M059J (cell line): ENCODE measurements around the gene DYNC2H1. TPM values are rescaled to one million over a fixed set of nuclear protein-coding genes. Genes with fewer than 3 reads are reported as not detected.

Experiments
- DNase-seq: peaks from one replicate; pipeline ENCODE4 v3.0.0-alpha.2; 2012; ENCODE audit warnings: low read depth
- total RNA-seq: library from RNA; depleted of rRNA; stranded (reverse); fragments of >200 nt; shearing (Covaris generic); gene quantifications from 2 replicates; pipeline ENCODE4 v1.2.3, GENCODE V29; 2014; rRNA removed

The DYNC2H1 gene, protein sequence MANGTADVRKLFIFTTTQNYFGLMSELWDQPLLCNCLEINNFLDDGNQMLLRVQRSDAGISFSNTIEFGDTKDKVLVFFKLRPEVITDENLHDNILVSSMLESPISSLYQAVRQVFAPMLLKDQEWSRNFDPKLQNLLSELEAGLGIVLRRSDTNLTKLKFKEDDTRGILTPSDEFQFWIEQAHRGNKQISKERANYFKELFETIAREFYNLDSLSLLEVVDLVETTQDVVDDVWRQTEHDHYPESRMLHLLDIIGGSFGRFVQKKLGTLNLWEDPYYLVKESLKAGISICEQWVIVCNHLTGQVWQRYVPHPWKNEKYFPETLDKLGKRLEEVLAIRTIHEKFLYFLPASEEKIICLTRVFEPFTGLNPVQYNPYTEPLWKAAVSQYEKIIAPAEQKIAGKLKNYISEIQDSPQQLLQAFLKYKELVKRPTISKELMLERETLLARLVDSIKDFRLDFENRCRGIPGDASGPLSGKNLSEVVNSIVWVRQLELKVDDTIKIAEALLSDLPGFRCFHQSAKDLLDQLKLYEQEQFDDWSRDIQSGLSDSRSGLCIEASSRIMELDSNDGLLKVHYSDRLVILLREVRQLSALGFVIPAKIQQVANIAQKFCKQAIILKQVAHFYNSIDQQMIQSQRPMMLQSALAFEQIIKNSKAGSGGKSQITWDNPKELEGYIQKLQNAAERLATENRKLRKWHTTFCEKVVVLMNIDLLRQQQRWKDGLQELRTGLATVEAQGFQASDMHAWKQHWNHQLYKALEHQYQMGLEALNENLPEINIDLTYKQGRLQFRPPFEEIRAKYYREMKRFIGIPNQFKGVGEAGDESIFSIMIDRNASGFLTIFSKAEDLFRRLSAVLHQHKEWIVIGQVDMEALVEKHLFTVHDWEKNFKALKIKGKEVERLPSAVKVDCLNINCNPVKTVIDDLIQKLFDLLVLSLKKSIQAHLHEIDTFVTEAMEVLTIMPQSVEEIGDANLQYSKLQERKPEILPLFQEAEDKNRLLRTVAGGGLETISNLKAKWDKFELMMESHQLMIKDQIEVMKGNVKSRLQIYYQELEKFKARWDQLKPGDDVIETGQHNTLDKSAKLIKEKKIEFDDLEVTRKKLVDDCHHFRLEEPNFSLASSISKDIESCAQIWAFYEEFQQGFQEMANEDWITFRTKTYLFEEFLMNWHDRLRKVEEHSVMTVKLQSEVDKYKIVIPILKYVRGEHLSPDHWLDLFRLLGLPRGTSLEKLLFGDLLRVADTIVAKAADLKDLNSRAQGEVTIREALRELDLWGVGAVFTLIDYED (N-terminal part only)
- total RNA-seq, result 7.3 and 9.3 TPM in 2 replicates

DNA sequence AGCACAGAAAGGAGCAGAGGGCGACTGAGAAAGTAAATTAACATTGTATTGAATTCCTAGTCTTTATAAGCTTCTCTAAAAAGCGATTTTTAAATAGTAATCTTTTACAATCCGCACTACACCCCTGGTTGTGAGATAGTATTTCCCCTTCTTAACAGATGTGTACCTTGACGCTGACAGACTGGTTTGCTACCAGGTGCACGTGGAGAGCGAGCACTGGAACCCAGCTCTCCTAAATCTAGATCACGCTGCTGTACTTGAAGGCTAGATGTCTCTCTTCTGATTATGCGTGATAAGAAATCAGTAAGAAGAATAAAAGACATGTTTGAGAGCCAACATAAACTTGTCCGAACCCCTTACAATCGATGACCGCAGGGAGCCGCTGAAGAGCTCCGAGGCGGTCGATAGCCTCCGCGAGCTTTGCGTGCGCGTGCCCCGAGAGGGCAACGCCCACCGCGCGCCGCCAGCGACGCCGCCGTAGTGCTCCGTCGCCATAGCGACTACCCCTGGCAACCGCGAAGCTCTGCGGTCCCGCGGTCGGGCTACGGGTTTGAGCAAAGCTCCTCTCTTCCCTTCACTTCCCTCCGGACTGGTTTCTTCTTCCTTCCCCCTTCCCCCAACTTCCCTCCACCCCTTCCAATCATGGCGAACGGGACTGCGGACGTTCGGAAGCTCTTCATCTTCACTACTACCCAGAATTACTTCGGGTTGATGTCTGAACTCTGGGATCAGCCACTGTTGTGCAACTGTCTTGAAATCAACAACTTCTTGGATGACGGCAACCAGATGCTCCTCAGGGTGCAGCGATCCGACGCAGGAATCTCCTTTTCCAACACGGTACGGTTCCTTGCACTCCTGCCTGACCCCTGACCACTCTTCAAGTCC is at the start of gene DYNC2H1:
DYNC2H1 (plus strand) TSS at position 494 of the 885 bp plus-strand sequence; CDS start at position 643, 149 bp downstream.
- peak; percentile 92 for DNase-seq

DNA sequence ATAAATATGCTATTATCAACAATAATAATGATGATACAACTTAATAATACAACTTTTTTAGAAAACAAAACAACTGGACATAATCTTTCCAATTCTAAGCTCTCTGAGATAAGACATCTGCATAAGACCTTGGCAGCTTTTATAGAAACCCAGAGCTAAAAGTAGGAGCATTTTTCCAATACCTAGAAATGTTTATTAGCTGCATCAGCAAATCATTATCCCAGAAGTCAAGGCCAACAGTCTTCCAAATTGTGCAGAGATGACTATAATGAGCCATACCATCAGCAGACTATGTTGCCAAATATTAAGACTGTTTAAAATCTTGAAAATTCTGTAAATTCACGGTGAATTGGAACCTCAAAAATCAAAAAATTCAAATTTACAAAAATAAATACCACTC is 47.6 kb upstream of the DYNC2H1 start:
- DNase-seq, result no peak

DNA sequence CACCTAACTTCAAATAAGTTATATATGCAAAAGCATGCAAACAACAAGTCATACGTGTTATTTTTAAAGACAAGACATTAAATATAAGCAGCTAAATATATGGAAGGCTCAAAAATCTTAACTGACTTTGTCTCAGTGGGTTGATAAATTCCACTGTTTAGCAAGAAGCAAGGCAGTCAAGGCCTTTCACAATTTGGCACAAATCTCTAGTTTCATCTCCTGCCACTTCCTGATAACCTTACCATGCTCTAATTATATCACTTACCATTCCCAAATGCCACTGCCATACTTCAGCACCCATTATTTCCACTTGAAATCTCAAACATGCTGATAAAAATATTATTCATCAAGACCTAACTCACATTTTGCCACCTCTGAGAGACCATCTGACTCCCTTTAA is 42.1 kb upstream of the DYNC2H1 start:
- DNase-seq, result no peak

DNA sequence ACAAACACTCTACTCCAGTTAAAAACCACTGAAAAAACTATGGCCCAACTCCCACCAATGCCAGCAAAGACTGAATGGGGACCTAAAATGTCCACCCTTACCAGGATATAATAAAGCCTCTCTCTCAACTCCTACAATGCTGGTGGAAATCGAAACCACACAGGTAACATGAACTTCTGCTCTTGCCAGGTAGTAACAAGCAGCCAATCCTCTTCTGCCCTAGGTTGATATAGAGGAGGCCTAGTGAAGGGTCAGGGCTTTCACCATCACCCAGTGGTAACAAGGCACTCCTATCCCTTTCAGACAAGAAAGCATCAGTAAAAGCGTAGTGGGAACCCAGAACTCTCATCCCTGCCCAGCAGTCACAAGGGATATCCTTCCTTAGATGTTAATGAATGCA is 39.9 kb upstream of the DYNC2H1 start:
- no peak for DNase-seq

DNA sequence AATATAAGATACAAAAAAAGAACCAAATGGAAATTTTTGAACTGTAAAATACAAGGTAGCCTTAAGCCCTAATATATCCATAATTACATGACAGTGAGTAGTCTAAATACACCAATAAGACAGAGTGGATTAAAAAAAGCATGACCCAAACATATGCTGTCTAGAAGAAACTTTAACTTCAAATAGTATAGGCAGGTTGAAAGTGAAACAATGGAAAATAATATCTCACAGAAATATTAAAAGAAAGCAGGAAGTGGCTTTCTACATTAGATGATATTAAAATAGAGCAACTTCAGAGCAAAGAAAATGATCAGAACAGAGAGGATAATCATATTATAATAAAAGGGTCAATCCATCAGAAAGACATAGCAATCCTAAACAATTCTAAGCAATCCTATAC is 39.1 kb upstream of the DYNC2H1 start:
- DNase-seq, result no peak

DNA sequence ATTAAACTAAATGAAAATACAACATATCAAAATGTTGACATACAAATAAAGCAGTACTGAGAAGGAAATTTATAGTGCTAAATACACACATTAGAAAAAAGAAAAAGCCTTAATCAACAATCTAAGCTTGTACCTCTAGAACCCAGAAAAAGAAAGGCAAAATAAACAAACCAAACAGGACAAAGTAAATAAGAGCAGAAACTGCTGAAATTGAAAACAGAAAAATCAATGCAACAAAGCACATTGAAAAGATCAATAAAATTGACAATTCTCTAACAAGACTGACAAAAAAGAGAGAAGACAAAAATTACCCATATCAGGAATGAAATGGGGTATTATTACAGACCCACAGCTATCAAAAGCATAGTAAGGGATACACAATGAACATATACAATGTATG is 38.2 kb upstream of the DYNC2H1 start:
- DNase-seq, result no peak

DNA sequence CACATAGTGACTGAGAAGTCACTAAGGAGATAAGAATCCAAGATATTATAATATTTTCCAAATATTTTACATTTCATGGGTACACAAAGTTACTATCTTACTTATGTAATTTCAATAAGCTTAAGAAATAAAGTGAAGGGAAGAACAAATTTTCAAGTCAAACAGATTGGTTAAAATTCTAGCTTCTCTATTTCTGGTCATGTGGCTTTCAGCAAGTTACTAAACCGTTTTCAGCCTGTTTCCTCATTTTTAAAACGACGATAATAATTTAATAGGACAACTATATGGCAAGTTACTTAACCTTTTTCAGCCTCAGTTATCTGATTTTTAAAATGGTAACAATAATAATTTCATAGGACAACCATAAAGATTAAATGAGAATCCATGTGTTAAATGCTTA is 32.9 kb upstream of the DYNC2H1 start:
- no peak for DNase-seq

DNA sequence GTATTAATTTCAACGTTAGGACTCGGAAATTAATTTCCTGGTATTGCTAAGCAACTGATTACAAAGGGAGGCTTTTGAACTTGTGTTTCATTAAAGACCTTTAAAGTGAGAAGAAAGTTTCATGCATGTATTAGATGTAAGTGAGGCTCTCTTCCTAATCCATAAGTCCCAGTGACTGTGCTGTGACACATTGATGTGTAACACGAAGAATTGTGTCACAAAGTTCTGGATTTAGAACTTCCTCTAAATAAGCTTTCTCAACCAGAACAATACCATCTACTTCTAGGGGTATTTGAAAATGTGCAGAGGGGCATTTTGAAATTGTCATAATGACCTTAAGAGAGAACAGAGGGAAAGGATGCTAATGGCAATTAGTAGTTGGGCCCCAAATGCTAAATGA is 31.7 kb upstream of the DYNC2H1 start:
- DNase-seq, result no peak

DNA sequence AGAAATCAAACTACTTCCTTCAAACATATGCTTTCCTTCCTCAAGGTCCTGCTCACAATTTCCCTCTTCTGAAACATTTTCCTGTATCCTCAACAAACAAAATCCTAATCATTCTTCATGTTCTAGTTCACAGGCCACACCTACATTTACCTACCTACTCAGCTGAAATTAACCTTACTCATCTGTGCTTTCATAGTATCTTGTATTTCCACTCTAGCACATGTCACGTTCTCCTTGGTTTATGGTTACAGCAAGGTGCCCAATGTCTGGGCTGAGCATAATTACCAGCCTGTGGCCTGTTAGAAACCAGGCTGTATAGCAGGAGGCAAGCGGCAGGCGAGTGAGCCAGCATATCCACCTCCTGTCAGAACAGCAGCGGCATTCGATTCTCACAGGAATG is 30.5 kb upstream of the DYNC2H1 start:
- DNase-seq, result no peak

DNA sequence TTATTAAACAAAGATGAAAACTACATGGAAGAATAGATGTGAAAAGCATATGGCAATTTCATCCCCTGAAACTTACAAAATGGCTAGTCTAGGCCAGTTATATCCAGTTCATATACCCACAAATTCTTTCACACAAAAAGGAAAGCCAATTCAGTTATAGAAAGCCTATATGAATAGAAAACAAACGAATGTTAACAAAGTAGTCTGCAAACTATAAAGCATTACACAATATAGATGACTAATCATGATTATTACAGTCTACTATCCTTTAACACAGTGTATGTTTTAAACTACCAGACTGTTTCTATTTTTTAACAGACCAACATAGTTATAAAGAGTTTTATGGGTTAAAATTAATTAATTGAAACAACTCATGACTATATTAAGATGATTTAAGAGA is 29.4 kb upstream of the DYNC2H1 start:
- no peak for DNase-seq

DNA sequence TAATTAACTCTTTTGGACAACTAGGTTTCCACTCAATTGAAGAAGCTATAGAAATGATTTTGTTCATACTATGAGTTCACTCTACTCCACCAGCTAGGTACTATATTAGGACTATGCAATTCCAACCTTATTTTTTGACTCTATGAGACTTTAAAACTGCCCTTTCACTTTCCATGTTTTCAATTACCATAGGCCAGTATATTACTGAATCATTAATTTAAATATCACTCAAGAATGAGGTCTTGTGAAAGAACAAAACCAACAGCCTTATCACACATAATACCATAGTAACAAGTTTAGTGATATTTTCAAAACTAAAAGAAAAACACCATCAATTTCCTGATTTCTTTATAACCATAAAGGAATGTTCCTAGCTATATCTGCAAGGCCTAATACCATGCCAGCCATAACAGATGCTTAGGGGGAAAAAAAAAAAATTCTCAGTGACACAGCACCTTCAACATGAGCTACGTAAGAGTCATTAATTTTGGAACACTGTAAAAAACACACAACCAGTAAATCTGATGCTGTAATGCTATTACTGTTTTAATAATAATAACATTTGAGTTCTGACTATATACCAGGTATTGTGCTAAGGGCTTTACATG is 23.4 kb upstream of the DYNC2H1 start:
- DNase-seq, result no peak

DNA sequence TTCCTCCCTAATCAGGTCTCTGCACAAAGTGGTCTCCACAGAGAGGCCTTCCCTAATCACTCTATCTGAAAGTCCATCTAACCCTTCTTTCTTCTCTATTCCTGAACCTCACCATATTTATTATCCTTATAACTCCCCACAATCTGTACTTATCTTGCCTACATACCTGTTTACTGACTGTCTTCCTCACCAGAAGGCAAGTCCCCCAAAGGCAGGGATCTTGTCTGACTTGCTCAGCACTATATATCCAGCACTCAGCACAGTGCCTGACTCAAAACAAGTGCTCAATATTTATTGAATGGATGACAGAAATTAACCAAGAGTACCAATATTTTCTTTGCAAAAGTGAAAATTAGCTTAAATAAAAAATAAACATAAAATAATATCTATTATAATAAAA is 22.8 kb upstream of the DYNC2H1 start:
- no peak for DNase-seq

DNA sequence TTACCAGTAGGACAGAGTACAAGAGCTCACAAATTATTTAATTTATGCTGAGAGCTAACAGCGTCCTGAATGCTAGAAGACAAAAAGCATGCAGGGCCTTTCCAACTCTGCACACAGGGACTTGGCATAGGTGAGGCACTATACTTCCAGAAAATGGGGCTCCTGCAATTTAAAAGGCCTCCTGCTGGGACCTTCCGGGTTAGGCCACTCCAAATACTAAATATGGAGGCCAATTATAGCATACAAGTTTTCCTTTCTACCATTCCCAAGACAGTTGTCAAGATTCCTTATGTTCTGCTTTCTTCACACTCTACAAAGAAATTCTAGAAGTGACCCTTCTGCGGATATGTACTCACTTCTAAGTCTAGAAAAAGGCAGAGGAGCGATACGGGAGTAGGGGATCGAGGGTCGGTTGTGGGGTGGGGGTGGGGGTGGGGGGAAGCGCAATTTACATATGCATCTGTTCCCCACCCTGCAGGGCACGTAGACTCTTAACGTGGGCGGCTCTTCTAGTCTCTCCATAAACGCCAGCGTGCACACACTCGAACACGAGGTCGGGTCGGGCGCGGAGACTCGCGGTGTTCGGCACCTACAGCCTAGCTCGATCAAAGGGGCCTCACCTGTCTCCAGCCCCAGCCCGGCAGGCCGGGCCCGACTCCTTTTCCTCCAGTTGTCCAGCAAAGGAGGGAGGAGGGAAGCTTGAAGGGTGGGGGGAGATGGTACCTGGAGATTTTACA is 18.0 kb upstream of the DYNC2H1 start:
- peak; percentile 45 for DNase-seq

DNA sequence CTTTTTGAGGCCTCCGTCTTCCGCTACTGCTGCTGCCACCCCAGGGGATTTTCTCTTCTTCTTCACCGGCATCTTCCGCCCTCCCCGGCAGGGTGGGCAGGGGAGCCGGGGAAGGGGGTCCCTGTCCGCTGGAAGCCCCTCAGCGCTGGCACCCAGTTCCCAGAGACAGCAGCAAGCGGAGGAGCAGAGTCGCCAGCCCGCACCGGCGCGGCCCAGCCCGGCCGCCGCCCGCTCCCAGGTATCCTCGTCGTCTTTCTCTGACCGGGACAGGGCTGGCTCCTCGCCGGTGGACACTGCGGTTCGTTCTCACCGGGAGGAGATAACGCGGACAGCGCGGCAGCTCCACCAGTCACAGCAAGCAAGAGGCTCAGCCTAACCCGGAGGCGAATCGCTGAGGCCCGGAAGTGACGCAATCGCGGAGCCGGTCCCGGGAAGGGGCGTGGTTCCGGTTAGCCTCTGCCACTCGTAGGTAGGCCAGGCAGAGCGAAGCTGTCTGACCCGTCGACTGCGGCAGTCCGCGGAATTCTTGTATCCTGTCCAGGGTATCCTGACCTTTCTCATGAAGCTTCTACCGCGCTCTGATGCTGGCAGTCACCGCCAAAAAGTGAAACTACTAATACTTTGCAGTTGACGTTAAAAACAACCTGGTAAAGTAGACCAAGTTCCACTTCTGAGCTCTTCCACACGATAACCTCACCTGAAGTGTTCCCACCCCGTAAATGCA is 17.3 kb upstream of the DYNC2H1 start, which contains the start of gene DCUN1D5:
DCUN1D5 (minus strand) TSS at position 360 of the 724 bp plus-strand sequence; CDS start at position 72, 288 bp downstream.
- DNase-seq, result peak; percentile 95

DNA sequence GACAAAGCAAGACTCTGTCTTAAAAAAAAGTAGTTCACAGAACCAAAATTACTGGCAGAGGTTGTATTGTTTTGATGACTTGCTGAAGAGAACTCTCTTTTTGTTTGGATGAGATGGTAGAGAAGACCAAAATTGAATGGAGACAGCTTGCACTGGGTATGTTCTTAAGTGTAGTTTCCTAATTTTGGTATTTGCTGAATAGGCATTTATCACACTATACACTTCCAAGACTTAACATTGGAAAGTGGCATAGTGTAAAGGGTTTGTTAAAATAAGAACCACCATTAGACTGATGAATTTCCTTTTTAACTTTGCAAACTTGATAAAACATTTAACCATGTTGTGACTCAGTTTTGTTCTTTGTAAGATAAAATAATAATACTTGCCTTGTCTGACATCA is 11.9 kb upstream of the DYNC2H1 start:
- DNase-seq, result no peak

DNA sequence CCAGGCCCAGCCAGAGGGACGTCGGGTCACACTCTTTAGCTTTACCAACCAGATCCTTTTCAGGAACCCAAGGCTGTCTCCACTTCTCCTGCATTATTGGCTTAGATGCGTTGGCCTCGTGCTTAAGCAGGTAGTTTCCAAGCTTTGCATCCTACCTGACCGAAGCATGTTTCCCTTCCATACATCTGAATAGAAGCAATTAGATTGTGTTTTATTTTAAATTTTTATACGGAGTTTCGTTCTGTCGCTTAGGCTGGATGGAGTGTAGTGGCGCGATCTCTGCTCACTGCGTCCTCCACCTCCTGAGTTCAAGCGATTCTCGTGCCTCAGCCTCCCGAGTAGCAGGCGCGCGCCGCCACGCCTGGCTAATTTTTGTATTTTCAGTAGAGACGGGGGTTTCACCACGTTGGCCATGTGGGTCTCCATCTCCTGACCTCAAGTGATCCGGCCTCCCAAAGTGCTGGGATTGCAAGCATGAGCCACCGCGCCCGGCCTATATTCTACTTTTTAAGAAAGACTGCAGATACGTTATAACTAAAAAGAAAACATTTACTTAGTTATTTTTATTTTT is 677 bp downstream of the DYNC2H1 start:
- DNase-seq, result no peak

DNA sequence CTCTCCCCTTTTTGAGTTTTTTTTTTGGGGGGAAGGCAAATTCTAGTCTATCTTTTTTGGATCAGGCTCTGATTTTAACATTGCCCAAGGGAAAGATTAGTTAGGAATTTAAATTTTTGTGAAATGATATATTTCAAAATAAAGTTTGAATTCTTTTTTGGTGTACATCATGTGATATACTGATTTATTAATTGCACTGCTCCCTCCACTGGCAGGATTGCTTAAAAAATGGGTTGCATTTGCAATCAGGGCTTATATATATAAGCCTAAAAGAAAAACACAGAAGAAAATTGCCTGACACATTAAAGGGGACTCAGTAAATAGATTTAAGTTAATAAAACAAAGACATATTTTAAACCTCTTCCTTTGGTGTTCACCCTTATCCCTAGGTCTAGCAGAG is 1.2 kb downstream of the DYNC2H1 start:
- DNase-seq, result peak; percentile 38

DNA sequence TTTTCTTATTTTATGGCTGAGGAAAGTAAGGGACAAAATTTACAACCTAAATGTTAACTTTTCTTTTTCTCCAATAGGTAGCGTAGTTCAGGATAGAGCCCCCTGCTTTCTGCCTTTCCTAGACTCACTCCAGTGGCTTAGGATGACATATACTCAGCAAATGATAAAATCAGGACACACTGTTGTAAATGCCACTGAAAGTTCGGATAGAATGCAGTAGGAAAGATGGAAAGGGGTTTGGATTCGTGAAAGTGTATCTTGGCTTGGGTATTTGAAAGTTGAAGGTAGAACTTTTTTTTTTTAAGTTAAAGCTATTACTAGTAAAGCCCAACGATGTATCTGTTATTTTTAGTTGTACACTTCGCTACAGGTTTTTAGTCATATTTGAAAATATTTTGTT is 2.2 kb downstream of the DYNC2H1 start:
- DNase-seq, result no peak

DNA sequence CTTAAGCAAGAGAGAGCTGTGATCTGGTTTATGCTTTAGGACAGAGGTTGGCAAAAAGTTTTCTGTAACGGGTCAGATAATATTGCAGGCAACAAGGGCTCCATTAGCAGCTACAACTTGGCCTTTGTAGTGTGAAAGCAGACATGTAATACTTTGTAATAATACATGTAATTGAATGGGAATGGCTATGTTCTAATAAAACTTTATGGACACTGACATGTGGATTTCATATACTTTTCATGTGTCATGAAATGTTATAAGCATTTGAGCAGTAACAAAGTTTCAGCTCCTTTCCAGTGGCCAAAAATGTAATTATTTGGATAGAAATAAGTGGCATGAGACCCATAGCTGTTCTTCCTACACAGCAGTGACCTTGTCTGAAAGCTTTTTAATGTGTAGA is 3.1 kb downstream of the DYNC2H1 start:
- DNase-seq, result no peak
